ENCODE data around the gene ACACA. TPM values are rescaled to one million over a fixed set of nuclear protein-coding genes. Genes with fewer than 3 reads are reported as not detected.
A peak's percentile ranks its signal among the peaks of the same experiment; 100 is the strongest.

The ACACA gene
- total and polyA plus RNA-seq, 9 of the 15 experiments (the other 6 are each of a cell fraction or from before 2014, with no cell fraction given) = 35.9 to 135 (median 88.4) TPM

- ATAC-seq (peak; percentile 86), DNase-seq (ENCODE audit: extremely low read depth in 1 of 4, low spot score in 3 of 4) (peak in 2 of 4 experiments; percentile 37 to 63), FAIRE-seq (no peak)
- WGBS (ENCODE audit: insufficient coverage, low coverage, missing lambda C conversion rate) = 30% methylated on average over 6 of the region's 6 CpGs
- Histone ChIP-seq H3K4me1 (replicated peaks in 1 of 2; ENCODE audit: control insufficient read depth in 2 of 2, insufficient read depth in 2 of 2, low read length in 2 of 2) (peaks cover 0 to 16% of the 10 kb centered on the region in 2 experiments; a peak in 3 of 5 replicates), H4K20me1 (replicated peaks; ENCODE audit: control insufficient read depth, insufficient read depth, low read length) (no peaks in the 10 kb centered on the region), H3K4me2 (ENCODE audit: insufficient read depth, low read length) (no peak overlapping the region), H3K9me1 (ENCODE audit: control insufficient read depth, insufficient read depth, low read length) (no peaks in the 10 kb centered on the region), H3K27ac (ENCODE audit: extremely low read depth, low read depth, low read length) (0 out of 3 replicates have a peak overlapping the region, but pooled peaks have one; percentile 13), H3K9me3 (replicated peaks; ENCODE audit: control insufficient read depth, insufficient read depth, low read depth, low read length) (no peaks in the 10 kb centered on the region), H3K4me3 (no peak overlapping the region), H3K27me3 (ENCODE audit: control insufficient read depth in 2 of 2, insufficient read depth in 2 of 2, low read length in 2 of 2) (no peaks in the 10 kb centered on the region), H3K79me2 (ENCODE audit: control insufficient read depth, insufficient read depth, low read length) (no peaks in the 10 kb centered on the region), H3K36me3 (ENCODE audit: control insufficient read depth, insufficient read depth, low read length) (peaks cover 86% of the 10 kb centered on the region), H2AFZ (ENCODE audit: low read depth, low read length) (no peak overlapping the region), H3K9ac (ENCODE audit: insufficient read depth in 1 of 2, low read depth in 2 of 2, low read length in 2 of 2) (no peak overlapping the region)
- intact Hi-C loops (cut with micrococcal nuclease) = no loop called here
- BruUV-seq (replicated peaks) = no TSS peak
- POLR2A ChIA-PET = interaction anchor here (1.2 kb wide), 1 partner anchor 11 kb away, joined by 4 read pairs; no protein-coding TSS in a partner anchor
- CTCF ChIA-PET (ENCODE audit: low intra/inter-chr PET ratio) = no interaction called here
- in situ Hi-C loops (cut with MboI) = no loop called here
- TF ChIP-seq RFX5 (IDR thresholded peaks at IDR 0.05; ENCODE audit: low read depth, low read length) (no peak), ZBTB1 (CRISPR knock-in tag; IDR thresholded peaks at IDR 0.05; ENCODE audit: borderline replicate concordance, low read depth) (no peak), PHF8 (IDR thresholded peaks at IDR 0.05; ENCODE audit: borderline replicate concordance, low read length) (no peak), TCFL5 (CRISPR knock-in tag; conservative IDR thresholded peaks at IDR 0.05) (no peak), TRIM24 (IDR thresholded peaks at IDR 0.05) (no peak), ZBTB49 (CRISPR knock-in tag; IDR thresholded peaks at IDR 0.05; ENCODE audit: borderline replicate concordance) (no peak), ZNF609 (CRISPR knock-in tag; IDR thresholded peaks at IDR 0.05; ENCODE audit: borderline replicate concordance) (no peak), POU5F1 (IDR thresholded peaks at IDR 0.05; ENCODE audit: borderline replicate concordance, low read depth, low read length, partially characterized antibody) (no peak), DIDO1 (tag; IDR thresholded peaks at IDR 0.05; ENCODE audit: low read depth) (no peak), ZBTB2 (IDR thresholded peaks at IDR 0.05) (no peak)
- TF ChIP-seq, protein P1, sequence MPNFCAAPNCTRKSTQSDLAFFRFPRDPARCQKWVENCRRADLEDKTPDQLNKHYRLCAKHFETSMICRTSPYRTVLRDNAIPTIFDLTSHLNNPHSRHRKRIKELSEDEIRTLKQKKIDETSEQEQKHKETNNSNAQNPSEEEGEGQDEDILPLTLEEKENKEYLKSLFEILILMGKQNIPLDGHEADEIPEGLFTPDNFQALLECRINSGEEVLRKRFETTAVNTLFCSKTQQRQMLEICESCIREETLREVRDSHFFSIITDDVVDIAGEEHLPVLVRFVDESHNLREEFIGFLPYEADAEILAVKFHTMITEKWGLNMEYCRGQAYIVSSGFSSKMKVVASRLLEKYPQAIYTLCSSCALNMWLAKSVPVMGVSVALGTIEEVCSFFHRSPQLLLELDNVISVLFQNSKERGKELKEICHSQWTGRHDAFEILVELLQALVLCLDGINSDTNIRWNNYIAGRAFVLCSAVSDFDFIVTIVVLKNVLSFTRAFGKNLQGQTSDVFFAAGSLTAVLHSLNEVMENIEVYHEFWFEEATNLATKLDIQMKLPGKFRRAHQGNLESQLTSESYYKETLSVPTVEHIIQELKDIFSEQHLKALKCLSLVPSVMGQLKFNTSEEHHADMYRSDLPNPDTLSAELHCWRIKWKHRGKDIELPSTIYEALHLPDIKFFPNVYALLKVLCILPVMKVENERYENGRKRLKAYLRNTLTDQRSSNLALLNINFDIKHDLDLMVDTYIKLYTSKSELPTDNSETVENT (CRISPR knock-in tag; IDR thresholded peaks at IDR 0.05) = no peak
Measured at GRCh38 chr17:37134050-37134449, 272.6 kb downstream of the ACACA start.

Data from K562 (cell line).